OCI-LY7 (cell line): Measurements from ENCODE around the gene ACER1. TPM values are rescaled to one million over a fixed set of nuclear protein-coding genes. Genes with fewer than 3 reads are reported as not detected.
"Not testable (repeated sequence)": the region's sequence is repeated elsewhere in the genome, so short reads cannot be mapped to it uniquely, and the experiment has no call there.

Source experiments
- BruUV-seq: library from RNA; stranded (reverse); fragments of 400-500 nt; replicated peaks from 2 replicates; lab custom pipeline; 2021; lab: Mats Ljungman, UMichigan
- CTCF ChIA-PET: fragments of 300-600 bp; sonication (Branson Sonifier 250); formaldehyde crosslinking; loops from one replicate; lab custom pipeline; 2022; ENCODE audit warnings: antibody characterized with exemption; ENCODE audit not compliant: unreplicated experiment; lab: Charles Lee
- POLR2A ChIA-PET: fragments of 300-600 bp; sonication (Branson Sonifier 250); formaldehyde crosslinking; loops from one replicate; lab custom pipeline; 2022; ENCODE audit warnings: antibody characterized with exemption; lab: Charles Lee
- DNase-seq: peaks from one replicate; pipeline ENCODE4 v3.0.0-alpha.2; 2015; ENCODE audit warnings: low spot score
- H2AFZ ChIP-seq: fragments of 200-600 bp; sonication (generic), shearing (Covaris generic); 2 replicates; pipeline ENCODE4 v1.6.1; 2014; ENCODE audit warnings: mild to moderate bottlenecking, antibody characterized with exemption, low read length, moderate library complexity
- H3K27ac ChIP-seq: fragments of 200-600 bp; sonication (generic); 2 replicates; pipeline ENCODE4 v1.5.1; 2014; ENCODE audit warnings: mixed run types, low read depth, mild to moderate bottlenecking, moderate library complexity, low read length, inconsistent platforms; ENCODE audit not compliant: poor library complexity, severe bottlenecking
- H3K36me3 ChIP-seq: fragments of 200-600 bp; sonication (generic); 2 replicates; pipeline ENCODE4 v1.6.1; 2014; ENCODE audit warnings: mild to moderate bottlenecking, antibody characterized with exemption, low read length, moderate library complexity, mixed read lengths; ENCODE audit not compliant: insufficient read depth
- H3K4me1 ChIP-seq: fragments of 200-600 bp; sonication (generic); 2 replicates; pipeline ENCODE4 v1.5.1; 2014; ENCODE audit warnings: mild to moderate bottlenecking, low read length; ENCODE audit not compliant: insufficient read depth, poor library complexity, severe bottlenecking
- H3K4me2 ChIP-seq: fragments of 200-600 bp; sonication (generic); 2 replicates; pipeline ENCODE4 v1.6.1; 2014; ENCODE audit warnings: mild to moderate bottlenecking, low read length
- H3K4me3 ChIP-seq: fragments of 200-600 bp; sonication (generic); 2 replicates; pipeline ENCODE4 v1.5.1; 2014; ENCODE audit warnings: mild to moderate bottlenecking, low read depth, low read length; ENCODE audit not compliant: poor library complexity, severe bottlenecking
- H3K79me2 ChIP-seq: fragments of 200-600 bp; sonication (generic); 2 replicates; pipeline ENCODE4 v1.6.1; 2016; ENCODE audit warnings: low read depth, mild to moderate bottlenecking, low read length, moderate library complexity, mixed read lengths; ENCODE audit not compliant: insufficient read depth
- H3K9me2 ChIP-seq: fragments of 200-600 bp; sonication (generic); 2 replicates; pipeline ENCODE4 v1.6.1; 2016; ENCODE audit warnings: mild to moderate bottlenecking, low read length, mixed read lengths; ENCODE audit not compliant: insufficient read depth
- H3K9me3 ChIP-seq: fragments of 200-600 bp; sonication (generic); 2 replicates; pipeline ENCODE4 v1.6.1; 2014; ENCODE audit warnings: mild to moderate bottlenecking, mixed run types, low read length, mixed read lengths
- H4K20me1 ChIP-seq: fragments of 200-600 bp; sonication (generic); 2 replicates; pipeline ENCODE4 v1.6.1; 2014; ENCODE audit warnings: mild to moderate bottlenecking, antibody characterized with exemption, low read length, moderate library complexity, mixed read lengths; ENCODE audit not compliant: insufficient read depth
- CTCF ChIP-seq: fragments of 200-600 bp; sonication (generic); conservative IDR thresholded peaks from 2 replicates; pipeline ENCODE4 v1.5.1; 2014; ENCODE audit warnings: mild to moderate bottlenecking, antibody characterized with exemption, low read length, moderate library complexity, mixed read lengths
- EZH2phosphoT487 ChIP-seq: fragments of 200-600 bp; sonication (generic); IDR thresholded peaks from 2 replicates; pipeline ENCODE4 v1.6.1; 2018; ENCODE audit warnings: low read depth, borderline replicate concordance, mild to moderate bottlenecking, mixed run types, antibody characterized with exemption, low read length, moderate library complexity, mixed read lengths
- intact Hi-C: fragments of 100-400 bp; cut with micrococcal nuclease; formaldehyde crosslinking; loops from one replicate; pipeline ENCODE4 v1.10.0; 2022; ENCODE audit not compliant: unreplicated experiment
- total RNA-seq, 2 experiments: library from RNA; depleted of rRNA in 1 of 2; stranded (reverse); fragments of >200 nt in 1 of 2; shearing (Covaris generic) in 1 of 2; gene quantifications; 2 replicates each; pipeline ENCODE4 v1.2.3, GENCODE V29; 2014 to 2022

ACER1 gene
- total RNA-seq, 2 experiments from 2014 or later, result not detected

DNA sequence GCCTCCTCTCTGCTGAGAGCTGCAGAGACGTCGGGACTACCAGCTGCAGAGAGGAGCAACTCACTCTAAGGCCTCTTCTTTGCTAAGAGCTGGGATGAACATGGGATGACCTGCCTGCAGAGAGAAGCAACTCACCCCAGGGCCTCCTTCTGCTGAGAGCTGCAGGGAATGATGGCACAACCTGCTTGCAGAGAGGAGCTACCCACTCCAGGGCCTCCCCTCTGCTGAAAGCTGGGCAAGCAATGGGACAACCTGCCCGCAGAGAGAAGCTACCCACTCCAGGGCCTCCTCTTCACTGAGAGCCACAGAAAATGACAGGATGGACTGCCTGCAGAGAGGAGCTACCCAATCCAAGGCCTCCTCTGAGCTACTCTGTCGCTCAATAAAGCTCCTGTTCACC is 46.7 kb downstream of the ACER1 start:
- peak; percentile 27 for DNase-seq
- TF ChIP-seq CTCF, result no peak
- no peak for TF ChIP-seq EZH2phosphoT487
- no peaks in the 10 kb centered on the region for H3K9me2 ChIP-seq
- ChIA-PET CTCF (no interaction called here), POLR2A (no interaction called here)
- H3K27ac ChIP-seq, result no peak overlapping the region
- H2AFZ ChIP-seq, result no peak overlapping the region
- BruUV-seq, result no TSS peak
- no peaks in the 10 kb centered on the region for H3K4me1 ChIP-seq
- H4K20me1 ChIP-seq, result no peaks in the 10 kb centered on the region
- intact Hi-C loops, result no loop called here
- H3K36me3 ChIP-seq, result no peaks in the 10 kb centered on the region
- no peak overlapping the region for H3K4me3 ChIP-seq
- no peaks in the 10 kb centered on the region for H3K79me2 ChIP-seq
- H3K4me2 ChIP-seq, result no peak overlapping the region
- H3K9me3 ChIP-seq, result peaks cover 20% of the 10 kb centered on the region

DNA sequence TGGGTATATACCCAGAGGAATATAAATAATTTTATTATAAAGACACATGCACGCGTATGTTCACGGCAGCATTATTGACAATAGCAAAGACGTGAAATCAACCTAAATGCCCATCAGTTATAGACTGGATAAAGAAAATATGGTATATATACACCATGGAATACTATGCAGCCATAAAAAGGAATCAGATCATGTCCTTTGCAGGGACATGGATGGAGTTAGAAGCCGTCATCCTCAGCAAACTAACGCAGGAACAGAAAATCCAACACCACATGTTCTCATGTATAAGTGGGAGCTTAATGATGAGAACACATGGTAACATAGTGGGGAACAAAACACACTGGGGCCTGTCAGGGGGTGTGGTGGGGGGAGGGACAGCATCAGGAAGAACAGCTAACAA is 51.0 kb downstream of the ACER1 start:
- H3K4me3 ChIP-seq, H3K9me2 ChIP-seq, BruUV-seq, POLR2A ChIA-PET, DNase-seq, H3K27ac ChIP-seq, H3K4me2 ChIP-seq, intact Hi-C loops, H3K36me3 ChIP-seq, H2AFZ ChIP-seq, CTCF ChIA-PET: not testable (repeated sequence)
- Histone ChIP-seq H3K79me2 (peaks cover 20% of the 10 kb centered on the region), H3K4me1 (peaks cover 15% of the 10 kb centered on the region), H4K20me1 (peaks cover 14% of the 10 kb centered on the region), H3K9me3 (peaks cover 14% of the 10 kb centered on the region; the same call in 1 of the 2 replicates)

- Histone ChIP-seq H3K27ac (peak within 1 kb of the TSS; percentile 18), H3K4me3 (peak within 1 kb of the TSS; percentile 86), H3K79me2 (peaks cover 43% of the 10 kb centered on the region), H3K9me3 (peaks cover 5% of the 10 kb centered on the region; the same call in 1 of the 2 replicates), H3K9me2 (no peaks in the 10 kb centered on the region), H3K4me1 (peaks cover 23% of the 10 kb centered on the region), H3K36me3 (peaks cover 21% of the 10 kb centered on the region; the same call in 1 of the 2 replicates), H3K4me2 (peak within 1 kb of the TSS; percentile 81), H4K20me1 (peaks cover 17% of the 10 kb centered on the region), H2AFZ (no peak within 1 kb of the TSS)
- POLR2A ChIA-PET, result no interaction called here
- BruUV-seq, result no TSS peak
- TF ChIP-seq CTCF, result peak; percentile 78
- TF ChIP-seq EZH2phosphoT487, result no peak
- CTCF ChIA-PET, result no interaction called here
- DNase-seq, result peak; percentile 97
- intact Hi-C loops, result loop anchor here (1.0 kb wide), 1 partner anchor 180 kb away; no protein-coding TSS in a partner anchor
These were observed 53.4 kb downstream of the ACER1 start, which contains the start of gene MLLT1 for GRCh38 chr19:6279931-6280591. TSS of gene MLLT1 (minus strand) at chr19:6279975. CDS start at chr19:6279784, 191 bp downstream.
